HEK293 (cell line): ENCODE results near the gene KCNMA1.

ENCODE experiments used
- TF ChIP-seq, protein P1 (sequence below): fragments of 450-650 bp; formaldehyde crosslinking; IDR thresholded peaks from 2 replicates; pipeline ENCODE4 v1.5.1; 2016; ENCODE audit warnings: missing biosample characterization, missing genetic modification characterization
- TF ChIP-seq, protein P2 (sequence below): fragments of 450-650 bp; formaldehyde crosslinking; IDR thresholded peaks from 2 replicates; pipeline ENCODE4 v1.5.1; 2017; ENCODE audit warnings: missing biosample characterization, missing genetic modification characterization

DNA sequence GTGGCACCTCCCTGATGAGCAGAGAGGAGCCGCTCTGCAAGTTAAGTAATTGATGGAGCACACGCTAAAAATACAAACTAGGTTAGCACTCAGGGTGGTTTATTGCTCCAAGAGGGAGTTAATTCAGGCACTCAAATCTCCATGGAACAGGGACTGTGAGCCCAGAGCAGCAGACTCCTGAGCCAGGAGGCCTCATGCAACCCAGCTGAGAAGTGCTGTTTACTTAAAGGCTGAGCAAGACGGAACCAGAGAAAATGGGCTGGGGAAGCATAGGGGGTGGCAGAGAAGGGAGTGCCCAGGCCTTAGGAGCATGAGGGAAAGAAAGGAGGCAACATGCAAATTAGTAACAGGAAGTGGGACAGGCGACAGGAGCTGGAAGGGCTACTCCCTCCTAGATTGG is 174.1 kb downstream of the KCNMA1 start:
- TF ChIP-seq, protein P1, sequence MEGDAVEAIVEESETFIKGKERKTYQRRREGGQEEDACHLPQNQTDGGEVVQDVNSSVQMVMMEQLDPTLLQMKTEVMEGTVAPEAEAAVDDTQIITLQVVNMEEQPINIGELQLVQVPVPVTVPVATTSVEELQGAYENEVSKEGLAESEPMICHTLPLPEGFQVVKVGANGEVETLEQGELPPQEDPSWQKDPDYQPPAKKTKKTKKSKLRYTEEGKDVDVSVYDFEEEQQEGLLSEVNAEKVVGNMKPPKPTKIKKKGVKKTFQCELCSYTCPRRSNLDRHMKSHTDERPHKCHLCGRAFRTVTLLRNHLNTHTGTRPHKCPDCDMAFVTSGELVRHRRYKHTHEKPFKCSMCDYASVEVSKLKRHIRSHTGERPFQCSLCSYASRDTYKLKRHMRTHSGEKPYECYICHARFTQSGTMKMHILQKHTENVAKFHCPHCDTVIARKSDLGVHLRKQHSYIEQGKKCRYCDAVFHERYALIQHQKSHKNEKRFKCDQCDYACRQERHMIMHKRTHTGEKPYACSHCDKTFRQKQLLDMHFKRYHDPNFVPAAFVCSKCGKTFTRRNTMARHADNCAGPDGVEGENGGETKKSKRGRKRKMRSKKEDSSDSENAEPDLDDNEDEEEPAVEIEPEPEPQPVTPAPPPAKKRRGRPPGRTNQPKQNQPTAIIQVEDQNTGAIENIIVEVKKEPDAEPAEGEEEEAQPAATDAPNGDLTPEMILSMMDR (tag by site-specific recombination), result no peak
- TF ChIP-seq, protein P2, sequence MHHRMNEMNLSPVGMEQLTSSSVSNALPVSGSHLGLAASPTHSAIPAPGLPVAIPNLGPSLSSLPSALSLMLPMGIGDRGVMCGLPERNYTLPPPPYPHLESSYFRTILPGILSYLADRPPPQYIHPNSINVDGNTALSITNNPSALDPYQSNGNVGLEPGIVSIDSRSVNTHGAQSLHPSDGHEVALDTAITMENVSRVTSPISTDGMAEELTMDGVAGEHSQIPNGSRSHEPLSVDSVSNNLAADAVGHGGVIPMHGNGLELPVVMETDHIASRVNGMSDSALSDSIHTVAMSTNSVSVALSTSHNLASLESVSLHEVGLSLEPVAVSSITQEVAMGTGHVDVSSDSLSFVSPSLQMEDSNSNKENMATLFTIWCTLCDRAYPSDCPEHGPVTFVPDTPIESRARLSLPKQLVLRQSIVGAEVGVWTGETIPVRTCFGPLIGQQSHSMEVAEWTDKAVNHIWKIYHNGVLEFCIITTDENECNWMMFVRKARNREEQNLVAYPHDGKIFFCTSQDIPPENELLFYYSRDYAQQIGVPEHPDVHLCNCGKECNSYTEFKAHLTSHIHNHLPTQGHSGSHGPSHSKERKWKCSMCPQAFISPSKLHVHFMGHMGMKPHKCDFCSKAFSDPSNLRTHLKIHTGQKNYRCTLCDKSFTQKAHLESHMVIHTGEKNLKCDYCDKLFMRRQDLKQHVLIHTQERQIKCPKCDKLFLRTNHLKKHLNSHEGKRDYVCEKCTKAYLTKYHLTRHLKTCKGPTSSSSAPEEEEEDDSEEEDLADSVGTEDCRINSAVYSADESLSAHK (tag by site-specific recombination), result no peak
